OCI-LY1 (cell line): ENCODE results near the gene EXPH5.

Source experiments
- H2AFZ ChIP-seq: fragments of 200-600 bp; sonication (generic), shearing (Covaris generic); 2 replicates; pipeline ENCODE4 v1.6.0; 2014; ENCODE audit warnings: antibody characterized with exemption, mild to moderate bottlenecking, low read length
- H3F3A ChIP-seq: fragments of 200-600 bp; sonication (generic), shearing (Covaris generic); 2 replicates; pipeline ENCODE4 v1.6.0; 2014; ENCODE audit warnings: mild to moderate bottlenecking, antibody characterized with exemption, low read length, moderate library complexity; ENCODE audit not compliant: insufficient read depth
- H3K27ac ChIP-seq: fragments of 200-600 bp; sonication (generic); 2 replicates; pipeline ENCODE4 v1.5.1; 2014; ENCODE audit warnings: low read length, mixed run types, mild to moderate bottlenecking, low read depth; ENCODE audit not compliant: poor library complexity, severe bottlenecking
- H3K27me3 ChIP-seq: fragments of 200-600 bp; sonication (generic); 2 replicates; pipeline ENCODE4 v1.6.0; 2014; ENCODE audit warnings: antibody characterized with exemption, mild to moderate bottlenecking, low read length, moderate library complexity; ENCODE audit not compliant: insufficient read depth
- H3K36me3 ChIP-seq: fragments of 200-600 bp; sonication (generic); 2 replicates; pipeline ENCODE4 v1.6.1; 2014; ENCODE audit warnings: mild to moderate bottlenecking, antibody characterized with exemption, low read length, moderate library complexity, mixed read lengths; ENCODE audit not compliant: insufficient read depth
- H3K4me1 ChIP-seq: fragments of 200-600 bp; sonication (generic); 2 replicates; pipeline ENCODE4 v1.5.1; 2014; ENCODE audit warnings: mild to moderate bottlenecking, low read length, moderate library complexity; ENCODE audit not compliant: insufficient read depth, severe bottlenecking
- H3K4me2 ChIP-seq: fragments of 200-600 bp; sonication (generic), shearing (Covaris generic); 2 replicates; pipeline ENCODE4 v1.6.1; 2014; ENCODE audit warnings: low read length
- H3K4me3 ChIP-seq: fragments of 200-600 bp; sonication (generic); 2 replicates; pipeline ENCODE4 v1.5.1; 2014; ENCODE audit warnings: low read length, low read depth, mild to moderate bottlenecking, mixed read lengths; ENCODE audit not compliant: poor library complexity, severe bottlenecking
- H3K79me2 ChIP-seq: fragments of 200-600 bp; shearing (Covaris generic); 2 replicates; pipeline ENCODE4 v1.6.1; 2016; ENCODE audit warnings: mixed run types, low read length, mixed read lengths; ENCODE audit not compliant: insufficient read depth
- H3K9ac ChIP-seq: fragments of 200-600 bp; sonication (generic), shearing (Covaris generic); 2 replicates; pipeline ENCODE4 v1.6.1; 2014; ENCODE audit warnings: mild to moderate bottlenecking, low read length, mixed read lengths
- H3K9me2 ChIP-seq: fragments of 200-600 bp; sonication (generic), shearing (Covaris generic); 2 replicates; pipeline ENCODE4 v1.6.1; 2014; ENCODE audit warnings: low read depth, mild to moderate bottlenecking, low read length, mixed read lengths
- H3K9me3 ChIP-seq: fragments of 200-600 bp; shearing (Covaris generic); 2 replicates; pipeline ENCODE4 v1.6.1; 2014; ENCODE audit warnings: low read length, mixed read lengths
- H4K20me1 ChIP-seq: fragments of 200-600 bp; sonication (generic), shearing (Covaris generic); 2 replicates; pipeline ENCODE4 v1.6.0; 2016; ENCODE audit warnings: mild to moderate bottlenecking, low read length; ENCODE audit not compliant: insufficient read depth
- EZH2 ChIP-seq: fragments of 200-600 bp; sonication (generic), shearing (Covaris generic); IDR thresholded peaks from 2 replicates; pipeline ENCODE4 v1.8.0; 2017; ENCODE audit warnings: borderline replicate concordance, mixed run types, mild to moderate bottlenecking, antibody characterized with exemption, low read length, moderate library complexity, mixed read lengths
- TF ChIP-seq, protein P1 (sequence below): fragments of 200-600 bp; sonication (generic), shearing (Covaris generic); IDR thresholded peaks from 2 replicates; pipeline ENCODE4 v1.5.1; 2017; ENCODE audit warnings: mild to moderate bottlenecking, antibody characterized with exemption, low read length, moderate library complexity, mixed read lengths

The EXPH5 gene

DNA sequence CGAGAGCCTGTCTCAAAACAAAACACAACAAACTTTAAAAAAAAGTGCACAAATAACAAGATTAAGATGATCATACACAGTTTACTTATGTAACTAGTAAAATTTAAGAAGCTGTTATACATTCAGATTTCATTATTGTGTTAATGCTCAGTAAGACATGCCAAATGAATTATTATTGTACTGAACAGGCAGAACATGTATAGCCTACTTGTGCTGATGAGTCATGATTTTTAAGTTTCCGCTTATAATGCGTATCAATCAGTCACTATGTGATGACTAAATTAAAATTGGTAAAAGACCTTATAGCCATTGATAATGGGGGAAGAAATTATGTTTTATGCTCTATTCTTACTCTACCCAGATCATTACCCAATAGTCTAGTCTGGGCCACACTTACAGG, 20.5 kb upstream of the EXPH5 start:
- H3K79me2 ChIP-seq: no peaks in the 10 kb centered on the region
- H3K4me1 ChIP-seq: no peaks in the 10 kb centered on the region
- H3F3A ChIP-seq: no peaks in the 10 kb centered on the region
- no peak overlapping the region for H2AFZ ChIP-seq
- no peak overlapping the region for H3K9ac ChIP-seq
- no peaks in the 10 kb centered on the region for H3K9me2 ChIP-seq
- no peak overlapping the region for H3K27ac ChIP-seq
- no peaks in the 10 kb centered on the region for H3K9me3 ChIP-seq
- no peak overlapping the region for H3K4me2 ChIP-seq
- TF ChIP-seq EZH2: no peak
- TF ChIP-seq, protein P1, sequence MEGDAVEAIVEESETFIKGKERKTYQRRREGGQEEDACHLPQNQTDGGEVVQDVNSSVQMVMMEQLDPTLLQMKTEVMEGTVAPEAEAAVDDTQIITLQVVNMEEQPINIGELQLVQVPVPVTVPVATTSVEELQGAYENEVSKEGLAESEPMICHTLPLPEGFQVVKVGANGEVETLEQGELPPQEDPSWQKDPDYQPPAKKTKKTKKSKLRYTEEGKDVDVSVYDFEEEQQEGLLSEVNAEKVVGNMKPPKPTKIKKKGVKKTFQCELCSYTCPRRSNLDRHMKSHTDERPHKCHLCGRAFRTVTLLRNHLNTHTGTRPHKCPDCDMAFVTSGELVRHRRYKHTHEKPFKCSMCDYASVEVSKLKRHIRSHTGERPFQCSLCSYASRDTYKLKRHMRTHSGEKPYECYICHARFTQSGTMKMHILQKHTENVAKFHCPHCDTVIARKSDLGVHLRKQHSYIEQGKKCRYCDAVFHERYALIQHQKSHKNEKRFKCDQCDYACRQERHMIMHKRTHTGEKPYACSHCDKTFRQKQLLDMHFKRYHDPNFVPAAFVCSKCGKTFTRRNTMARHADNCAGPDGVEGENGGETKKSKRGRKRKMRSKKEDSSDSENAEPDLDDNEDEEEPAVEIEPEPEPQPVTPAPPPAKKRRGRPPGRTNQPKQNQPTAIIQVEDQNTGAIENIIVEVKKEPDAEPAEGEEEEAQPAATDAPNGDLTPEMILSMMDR: no peak
- H3K36me3 ChIP-seq: no peaks in the 10 kb centered on the region
- H3K4me3 ChIP-seq: no peak overlapping the region
- H4K20me1 ChIP-seq: no peaks in the 10 kb centered on the region
- H3K27me3 ChIP-seq: no peaks in the 10 kb centered on the region

DNA sequence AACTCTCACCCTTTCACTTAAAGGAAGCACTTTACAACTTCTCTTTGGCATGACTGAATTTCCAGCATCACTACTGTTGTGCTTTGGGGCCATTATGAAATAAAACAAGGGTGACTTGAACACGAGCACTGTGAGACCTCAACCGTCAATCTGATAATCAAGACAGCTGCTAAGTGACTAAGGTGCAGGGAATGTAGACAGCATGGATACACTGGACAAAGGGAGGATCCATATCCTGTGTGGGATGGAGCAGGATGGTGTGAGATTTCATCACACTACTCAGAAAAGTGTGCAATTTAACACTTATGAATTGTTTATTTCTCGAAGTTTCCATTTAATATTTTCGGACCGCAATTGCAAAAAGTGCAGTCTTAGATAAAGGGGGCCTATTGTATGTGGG, 16.1 kb upstream of the EXPH5 start:
- Histone ChIP-seq H3K9me2 (no peaks in the 10 kb centered on the region), H3K36me3 (no peaks in the 10 kb centered on the region), H3K4me1 (no peaks in the 10 kb centered on the region), H3K27ac (no peak overlapping the region), H3K9ac (no peak overlapping the region), H3K27me3 (no peaks in the 10 kb centered on the region), H3K4me3 (no peak overlapping the region), H3K9me3 (no peaks in the 10 kb centered on the region), H4K20me1 (no peaks in the 10 kb centered on the region), H2AFZ (no peak overlapping the region), H3K79me2 (no peaks in the 10 kb centered on the region), H3F3A (no peaks in the 10 kb centered on the region), H3K4me2 (no peak overlapping the region)
- no peak for TF ChIP-seq EZH2
- TF ChIP-seq, protein P1: no peak

DNA sequence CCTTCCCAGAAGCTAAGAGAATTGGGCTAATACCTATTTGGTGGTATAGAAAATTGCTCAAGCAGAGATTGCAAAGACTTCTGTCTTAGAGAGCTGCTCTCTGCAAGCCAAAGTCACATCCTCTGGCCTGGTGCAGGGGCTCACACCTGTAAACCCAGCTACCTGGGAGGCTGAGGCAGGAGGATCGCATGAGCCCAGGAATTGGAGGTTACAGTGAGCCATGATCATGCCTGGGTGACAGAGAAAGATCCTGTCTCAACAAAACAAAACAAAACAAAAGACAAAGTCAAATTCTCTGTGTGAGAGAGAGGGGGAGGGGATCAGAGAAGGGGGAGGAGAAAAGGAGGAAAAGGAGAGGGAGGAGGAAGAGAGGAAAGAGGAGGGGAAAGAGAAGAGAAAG, 15.0 kb upstream of the EXPH5 start:
- no peaks in the 10 kb centered on the region for H3K9me2 ChIP-seq
- no peaks in the 10 kb centered on the region for H4K20me1 ChIP-seq
- no peaks in the 10 kb centered on the region for H3F3A ChIP-seq
- H3K4me3 ChIP-seq: no peak overlapping the region
- no peak overlapping the region for H2AFZ ChIP-seq
- H3K4me1 ChIP-seq: no peaks in the 10 kb centered on the region
- H3K4me2 ChIP-seq: no peak overlapping the region
- no peaks in the 10 kb centered on the region for H3K79me2 ChIP-seq
- no peak overlapping the region for H3K9ac ChIP-seq
- no peak overlapping the region for H3K27ac ChIP-seq
- no peaks in the 10 kb centered on the region for H3K36me3 ChIP-seq
- no peaks in the 10 kb centered on the region for H3K9me3 ChIP-seq
- H3K27me3 ChIP-seq: no peaks in the 10 kb centered on the region
- TF ChIP-seq, protein P1: no peak
- TF ChIP-seq EZH2: no peak
